ENCODE results near the gene TMC7. TPM values are rescaled to one million over a fixed set of nuclear protein-coding genes. Genes with fewer than 3 reads are reported as not detected.
A peak's percentile ranks its signal among the peaks of the same experiment; 100 is the strongest.
"Not testable (repeated sequence)": the region's sequence is repeated elsewhere in the genome, so short reads cannot be mapped to it uniquely, and the experiment has no call there.

TMC7 gene
- total RNA-seq, 4 donors from 2014 or later, result 0.31 to 0.72 (median 0.64) TPM; not detected in 1

DNA sequence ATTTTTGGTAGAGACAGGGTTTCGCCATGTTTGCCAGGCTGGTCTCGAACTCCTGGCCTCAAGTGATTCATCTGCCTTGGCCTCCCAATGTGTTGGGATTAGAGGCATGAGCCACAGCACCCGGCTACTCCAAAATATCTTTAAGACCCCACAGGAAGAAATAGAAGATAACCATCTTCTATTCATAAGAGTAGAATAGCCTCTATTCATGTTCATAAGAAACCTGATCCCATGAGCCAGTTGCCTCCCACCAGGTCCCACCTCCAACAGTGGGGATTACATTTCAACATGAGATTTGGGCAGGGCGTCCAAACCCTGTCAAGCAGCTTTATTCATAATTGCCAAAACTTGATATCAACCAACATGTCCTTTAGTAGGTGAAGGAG, 13.9 kb upstream of the TMC7 start:
- no peaks in the 10 kb centered on the region for H3K9me3 ChIP-seq
- intact Hi-C loops (cut with DNase I; ENCODE audit: low total_unique reads), result loop anchor here (1.0 to 10.0 kb wide), 2 partner anchors 55 to 169 kb away; partner anchors contain the start of gene ARL6IP1
- TF ChIP-seq POLR2A (IDR thresholded peaks at IDR 0.05), result no peak
- TF ChIP-seq, protein P1, sequence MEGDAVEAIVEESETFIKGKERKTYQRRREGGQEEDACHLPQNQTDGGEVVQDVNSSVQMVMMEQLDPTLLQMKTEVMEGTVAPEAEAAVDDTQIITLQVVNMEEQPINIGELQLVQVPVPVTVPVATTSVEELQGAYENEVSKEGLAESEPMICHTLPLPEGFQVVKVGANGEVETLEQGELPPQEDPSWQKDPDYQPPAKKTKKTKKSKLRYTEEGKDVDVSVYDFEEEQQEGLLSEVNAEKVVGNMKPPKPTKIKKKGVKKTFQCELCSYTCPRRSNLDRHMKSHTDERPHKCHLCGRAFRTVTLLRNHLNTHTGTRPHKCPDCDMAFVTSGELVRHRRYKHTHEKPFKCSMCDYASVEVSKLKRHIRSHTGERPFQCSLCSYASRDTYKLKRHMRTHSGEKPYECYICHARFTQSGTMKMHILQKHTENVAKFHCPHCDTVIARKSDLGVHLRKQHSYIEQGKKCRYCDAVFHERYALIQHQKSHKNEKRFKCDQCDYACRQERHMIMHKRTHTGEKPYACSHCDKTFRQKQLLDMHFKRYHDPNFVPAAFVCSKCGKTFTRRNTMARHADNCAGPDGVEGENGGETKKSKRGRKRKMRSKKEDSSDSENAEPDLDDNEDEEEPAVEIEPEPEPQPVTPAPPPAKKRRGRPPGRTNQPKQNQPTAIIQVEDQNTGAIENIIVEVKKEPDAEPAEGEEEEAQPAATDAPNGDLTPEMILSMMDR (IDR thresholded peaks at IDR 0.05 in 4 of 5, conservative IDR thresholded peaks at IDR 0.05 in 1 of 5), result no peak
- H3K27me3 ChIP-seq, result no peaks in the 10 kb centered on the region
- no peak for ATAC-seq
- peaks cover 0 to 4% of the 10 kb centered on the region in 2 donors for H3K4me1 ChIP-seq
- no peak for DNase-seq
- no peak overlapping the region for H3K27ac ChIP-seq
- no peak overlapping the region for H3K4me3 ChIP-seq
- no peaks in the 10 kb centered on the region for H3K36me3 ChIP-seq
- in situ Hi-C loops (cut with MboI; ENCODE audit: low sequenced_read_pairs in 4 of 4), result loop anchor here in 2 of 4 donors (10.0 kb wide), 2 partner anchors 55 to 175 kb away; partner anchors contain the start of gene RPS15A (in 1 of the 2)

DNA sequence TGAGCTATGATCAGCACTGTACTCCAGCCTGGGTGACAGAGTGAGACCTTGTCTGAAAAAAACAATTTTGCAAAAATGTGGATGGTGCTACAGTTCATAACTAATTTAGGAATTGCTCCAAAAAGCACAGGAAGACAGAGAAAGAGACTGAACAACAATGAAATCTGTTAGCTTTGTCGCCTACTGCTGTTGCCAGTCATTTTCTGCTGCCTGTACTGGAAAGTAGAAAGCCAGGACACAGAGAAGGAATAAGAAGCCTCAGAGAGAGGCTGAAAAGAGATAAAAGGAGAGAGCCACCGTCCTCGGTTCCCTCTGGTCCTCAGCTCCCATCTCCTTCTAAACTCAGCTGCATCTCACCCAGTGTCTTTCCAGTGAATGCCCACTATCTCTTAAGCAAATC, 8.6 kb upstream of the TMC7 start:
- in situ Hi-C loops (cut with MboI; ENCODE audit: low sequenced_read_pairs in 4 of 4), result no loop called here
- Histone ChIP-seq H3K36me3 (no peaks in the 10 kb centered on the region), H3K27me3 (no peaks in the 10 kb centered on the region), H3K27ac (no peak overlapping the region), H3K4me3 (no peak overlapping the region), H3K9me3 (no peaks in the 10 kb centered on the region), H3K4me1 (no peaks in the 10 kb centered on the region)
- ATAC-seq (no peak), DNase-seq (no peak)
- intact Hi-C loops (cut with DNase I; ENCODE audit: low total_unique reads), result no loop called here
- TF ChIP-seq, protein P1 (IDR thresholded peaks at IDR 0.05 in 4 of 5, conservative IDR thresholded peaks at IDR 0.05 in 1 of 5), result no peak
- no peak for TF ChIP-seq POLR2A (IDR thresholded peaks at IDR 0.05)

DNA sequence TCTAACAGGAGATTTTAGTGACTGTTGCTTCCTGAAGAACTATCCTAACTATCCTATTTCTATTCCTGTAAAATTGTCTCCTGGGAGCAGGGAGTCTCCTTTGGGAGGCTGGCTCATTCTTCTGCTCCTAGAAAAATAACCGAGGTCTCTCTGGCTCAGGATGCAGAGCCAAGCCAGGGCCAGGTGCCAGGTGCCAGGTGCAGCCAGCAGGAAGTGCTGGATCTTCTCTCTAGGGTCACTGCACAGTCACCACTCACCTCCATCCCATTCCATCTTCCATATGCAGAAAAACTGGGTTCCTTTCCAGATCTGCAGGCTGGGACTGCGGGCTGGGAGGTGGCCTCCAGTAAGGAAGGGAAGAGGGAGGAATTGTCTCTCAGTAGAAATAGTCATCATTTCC, 3.8 kb upstream of the TMC7 start:
- Histone ChIP-seq H3K27ac (no peak overlapping the region), H3K27me3 (peaks cover 0 to 3% (median 0%) of the 10 kb centered on the region in 3 donors), H3K4me3 (no peak overlapping the region), H3K9me3 (no peaks in the 10 kb centered on the region), H3K4me1 (no peaks in the 10 kb centered on the region), H3K36me3 (no peaks in the 10 kb centered on the region)
- DNase-seq (no peak), ATAC-seq (no peak)
- intact Hi-C loops (cut with DNase I; ENCODE audit: low total_unique reads) (loop anchor here (5.0 kb wide), 1 partner anchor 397 kb away; no protein-coding TSS in a partner anchor), in situ Hi-C loops (cut with MboI; ENCODE audit: low sequenced_read_pairs in 4 of 4) (loop anchor here in 1 of 4 donors (10.0 kb wide), 1 partner anchor 95 kb away; no protein-coding TSS in a partner anchor)
- no peak for TF ChIP-seq POLR2A (IDR thresholded peaks at IDR 0.05)
- TF ChIP-seq, protein P1 (IDR thresholded peaks at IDR 0.05 in 4 of 5, conservative IDR thresholded peaks at IDR 0.05 in 1 of 5), result no peak

DNA sequence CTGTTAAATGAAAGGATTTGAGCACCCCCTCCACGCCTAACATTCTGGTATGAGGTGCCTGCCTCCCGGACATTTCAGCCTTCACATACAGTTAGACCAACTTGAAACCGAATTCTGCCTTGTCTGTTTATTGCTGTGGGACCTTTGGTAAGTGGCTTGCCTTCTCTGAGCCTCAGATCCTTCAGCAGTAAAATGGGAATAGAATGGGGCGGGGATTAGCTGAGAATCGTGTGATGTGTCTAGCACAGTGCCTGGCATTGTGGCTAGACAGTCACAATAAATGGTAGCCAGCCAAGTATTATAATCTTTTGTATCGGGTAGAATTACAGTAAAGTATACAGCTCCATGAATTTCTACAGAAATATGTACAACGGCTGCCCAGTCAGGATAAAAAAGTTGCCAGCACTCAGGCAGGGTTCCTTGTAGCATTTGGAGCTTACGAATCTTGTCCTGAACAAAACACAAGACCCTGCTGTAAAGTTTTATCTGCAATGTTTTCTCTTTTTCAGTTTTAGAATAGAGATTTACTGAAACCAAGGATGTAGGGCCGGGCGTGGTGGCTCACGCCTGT, 786 bp downstream of the TMC7 start:
- no peak for TF ChIP-seq POLR2A (IDR thresholded peaks at IDR 0.05)
- TF ChIP-seq, protein P1 (IDR thresholded peaks at IDR 0.05 in 4 of 5, conservative IDR thresholded peaks at IDR 0.05 in 1 of 5), result no peak
- Histone ChIP-seq H3K4me1 (no peaks in the 10 kb centered on the region), H3K36me3 (no peaks in the 10 kb centered on the region), H3K27me3 (peaks cover 0 to 3% (median 0%) of the 10 kb centered on the region in 3 donors), H3K4me3 (peak overlapping the region; percentile 50 to 59 (median 55)), H3K9me3 (no peaks in the 10 kb centered on the region), H3K27ac (peak overlapping the region in 3 of 4 donors; percentile 44 to 61 (median 52))
- intact Hi-C loops (cut with DNase I; ENCODE audit: low total_unique reads), result loop anchor here (1.0 to 5.0 kb wide), 2 partner anchors 83 to 393 kb away; partner anchors contain the start of gene COQ7
- DNase-seq, result no peak
- in situ Hi-C loops (cut with MboI; ENCODE audit: low sequenced_read_pairs in 4 of 4), result loop anchor here in 1 of 4 donors (10.0 kb wide), 1 partner anchor 90 kb away; no protein-coding TSS in a partner anchor
- no peak for ATAC-seq

DNA sequence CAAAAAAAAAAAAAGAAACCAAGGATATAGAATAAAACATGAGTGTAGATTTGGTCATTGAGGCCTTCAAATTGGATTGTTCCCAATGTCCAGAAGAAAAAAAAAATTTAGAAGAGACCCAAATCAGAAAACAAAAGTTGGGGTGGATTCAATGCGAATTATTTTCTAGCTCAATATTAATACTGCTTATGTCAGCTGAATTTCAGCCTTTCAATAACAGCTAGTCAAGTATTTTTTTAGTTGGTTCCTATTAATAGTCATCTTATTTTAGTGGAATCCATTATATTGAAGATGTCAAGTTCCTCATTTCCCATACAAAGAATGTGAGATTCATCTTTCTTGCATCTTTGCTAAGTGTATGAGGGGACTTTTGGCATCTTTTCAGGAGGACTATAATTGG, 1.5 kb downstream of the TMC7 start:
- in situ Hi-C loops (cut with MboI; ENCODE audit: low sequenced_read_pairs in 4 of 4), result loop anchor here in 1 of 4 donors (10.0 kb wide), 1 partner anchor 90 kb away; no protein-coding TSS in a partner anchor
- intact Hi-C loops (cut with DNase I; ENCODE audit: low total_unique reads); H3K4me3 ChIP-seq; DNase-seq; H3K9me3 ChIP-seq; H3K4me1 ChIP-seq; H3K27me3 ChIP-seq; H3K27ac ChIP-seq; H3K36me3 ChIP-seq; ATAC-seq: not testable (repeated sequence)

DNA sequence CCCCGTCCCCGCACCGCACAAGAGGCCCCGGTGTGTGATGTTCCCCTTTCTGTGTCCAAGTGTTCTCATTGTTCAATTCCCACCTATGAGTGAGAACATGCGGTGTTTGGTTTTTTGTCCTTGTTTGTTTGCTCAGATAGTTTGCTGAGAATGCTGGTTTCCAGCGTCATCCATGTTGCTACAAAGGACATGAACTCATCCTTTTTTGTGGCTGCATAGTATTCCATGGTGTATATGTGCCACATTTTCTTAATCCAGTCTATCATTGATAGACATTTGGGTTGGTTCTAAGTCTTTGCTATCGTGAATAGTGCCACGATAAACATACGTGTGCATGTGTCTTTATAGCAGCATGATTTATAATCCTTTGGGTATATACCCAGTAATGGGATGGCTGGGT, 8.0 kb downstream of the TMC7 start:
- in situ Hi-C loops (cut with MboI; ENCODE audit: low sequenced_read_pairs in 4 of 4); ATAC-seq; H3K27me3 ChIP-seq; H3K4me1 ChIP-seq; H3K4me3 ChIP-seq; intact Hi-C loops (cut with DNase I; ENCODE audit: low total_unique reads); H3K36me3 ChIP-seq; H3K9me3 ChIP-seq; H3K27ac ChIP-seq; DNase-seq: not testable (repeated sequence)

DNA sequence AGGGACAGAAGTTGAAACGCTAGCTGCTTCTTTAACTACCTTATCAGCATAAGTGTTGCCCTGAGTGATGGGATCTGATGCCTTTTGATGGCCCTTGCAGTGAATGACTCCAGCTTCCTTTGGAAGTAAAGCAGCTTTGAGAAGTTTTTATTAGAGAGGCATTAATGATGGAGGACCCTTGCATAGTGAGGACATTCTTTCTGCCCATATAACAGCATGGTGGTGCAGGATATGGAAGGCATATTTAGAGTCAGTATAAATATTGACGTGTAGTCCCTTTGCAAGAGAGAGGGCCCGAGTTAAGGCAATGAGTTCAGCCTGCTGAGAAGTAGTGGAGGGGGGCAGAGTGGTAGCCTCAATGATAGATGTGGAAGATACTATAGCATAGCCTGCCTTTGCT, 9.8 kb downstream of the TMC7 start:
- ATAC-seq; H3K4me1 ChIP-seq; in situ Hi-C loops (cut with MboI; ENCODE audit: low sequenced_read_pairs in 4 of 4); H3K9me3 ChIP-seq; H3K27me3 ChIP-seq; H3K27ac ChIP-seq; H3K4me3 ChIP-seq; intact Hi-C loops (cut with DNase I; ENCODE audit: low total_unique reads); H3K36me3 ChIP-seq; DNase-seq: not testable (repeated sequence)

DNA sequence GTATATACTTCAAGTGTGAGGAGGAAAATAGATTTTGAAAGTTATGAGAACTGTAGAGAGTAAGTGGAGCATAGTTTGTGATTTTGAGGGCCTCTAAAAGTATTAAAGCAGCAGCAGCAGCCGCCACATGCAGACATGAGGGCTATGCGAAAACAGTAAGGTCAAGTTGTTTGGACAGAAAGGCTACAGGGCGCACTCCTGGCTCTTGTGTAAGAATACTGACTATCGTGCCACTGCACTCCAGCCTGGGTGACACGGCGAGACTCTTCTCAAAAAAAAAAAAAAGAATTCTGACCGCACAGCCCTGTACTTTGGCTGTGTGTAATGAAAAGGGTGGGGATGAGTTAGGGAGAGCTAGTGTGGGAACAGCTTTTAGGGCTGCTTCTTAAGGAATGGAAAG, 10.4 kb downstream of the TMC7 start:
- H3K27ac ChIP-seq; intact Hi-C loops (cut with DNase I; ENCODE audit: low total_unique reads); H3K4me1 ChIP-seq; H3K27me3 ChIP-seq; in situ Hi-C loops (cut with MboI; ENCODE audit: low sequenced_read_pairs in 4 of 4); H3K36me3 ChIP-seq; H3K9me3 ChIP-seq; ATAC-seq; H3K4me3 ChIP-seq; DNase-seq: not testable (repeated sequence)
